K562 (cell line): Measurements from ENCODE around the gene MZB1. TPM values are rescaled to one million over a fixed set of nuclear protein-coding genes. Genes with fewer than 3 reads are reported as not detected.
A peak's percentile ranks its signal among the peaks of the same experiment; 100 is the strongest.

Experiments used
- RFX1 ChIP-seq: fragments of 450-650 bp; IDR thresholded peaks from 2 replicates; pipeline ENCODE4 v1.6.1; 2016; ENCODE audit warnings: mild to moderate bottlenecking, moderate library complexity
- ZNF140 ChIP-seq: fragments of 250-450 bp; sonication (Bioruptor Pico); IDR thresholded peaks from 2 replicates; pipeline ENCODE4 v1.8.0; 2021; ENCODE audit warnings: moderate library complexity, mild to moderate bottlenecking, inconsistent platforms
- polyA plus RNA-seq, 8 experiments: library from polyadenylated mRNA; depleted of rRNA in 4 of 8; stranded (reverse) in 5 of 8; unstranded in 3 of 8; fragments of >200 nt; fragmentation: Nextera tagmentation in 2 of 8; fragmentation: Illumina TruSeq in 1 of 8; extraction: Ambion mirVana in 2 of 8; extraction: Trizol in 1 of 8; gene quantifications; 2 replicates each; pipeline versions ENCODE4 v1.2.1 to v1.2.3, GENCODE V29; 2011 to 2014; ENCODE audit warnings: inconsistent platforms in 1 of 8, missing spikeins in 1 of 8
- total RNA-seq, 7 experiments: library from RNA; depleted of rRNA in 6 of 7; stranded (reverse); fragments of >200 nt in 6 of 7; fragmentation: Illumina TruSeq in 2 of 7; extraction: Trizol in 2 of 7; gene quantifications; 2 replicates each; pipeline versions ENCODE4 v1.2.1 to v1.2.3, GENCODE V29; 2011 to 2021; ENCODE audit warnings: low replicate concordance in 1 of 7
- TF ChIP-seq, protein P1 (sequence below), 2 experiments: fragments of 450-650 bp; formaldehyde crosslinking in 1 of 2; IDR thresholded peaks; 2 replicates each; pipeline versions ENCODE4 v1.4.0 to v1.6.1; 2014 to 2020; ENCODE audit warnings: mild to moderate bottlenecking in 2 of 2, borderline replicate concordance in 1 of 2, low read depth in 1 of 2
- TF ChIP-seq, protein P2 (sequence below): sonication (generic); formaldehyde crosslinking; IDR thresholded peaks from 2 replicates; pipeline ENCODE4 v1.8.1; 2023; ENCODE audit warnings: mild to moderate bottlenecking, missing genetic modification reagents
- TF ChIP-seq, protein P3 (sequence below), 2 experiments: fragments of 450-650 bp in 1 of 2; sonication (generic) in 1 of 2; formaldehyde crosslinking in 1 of 2; IDR thresholded peaks in 1 of 2; conservative IDR thresholded peaks in 1 of 2; 2 replicates each; pipeline versions ENCODE4 v1.6.1 to v1.8.1; 2016 to 2023; ENCODE audit warnings: mild to moderate bottlenecking in 2 of 2, moderate library complexity in 2 of 2, inconsistent platforms in 1 of 2, missing genetic modification reagents in 1 of 2

The MZB1 gene
- total and polyA plus RNA-seq, 9 of the 15 experiments (the other 6 are each of a cell fraction or from before 2014, with no cell fraction given), result 0.13 to 0.31 TPM; not detected in 7

DNA sequence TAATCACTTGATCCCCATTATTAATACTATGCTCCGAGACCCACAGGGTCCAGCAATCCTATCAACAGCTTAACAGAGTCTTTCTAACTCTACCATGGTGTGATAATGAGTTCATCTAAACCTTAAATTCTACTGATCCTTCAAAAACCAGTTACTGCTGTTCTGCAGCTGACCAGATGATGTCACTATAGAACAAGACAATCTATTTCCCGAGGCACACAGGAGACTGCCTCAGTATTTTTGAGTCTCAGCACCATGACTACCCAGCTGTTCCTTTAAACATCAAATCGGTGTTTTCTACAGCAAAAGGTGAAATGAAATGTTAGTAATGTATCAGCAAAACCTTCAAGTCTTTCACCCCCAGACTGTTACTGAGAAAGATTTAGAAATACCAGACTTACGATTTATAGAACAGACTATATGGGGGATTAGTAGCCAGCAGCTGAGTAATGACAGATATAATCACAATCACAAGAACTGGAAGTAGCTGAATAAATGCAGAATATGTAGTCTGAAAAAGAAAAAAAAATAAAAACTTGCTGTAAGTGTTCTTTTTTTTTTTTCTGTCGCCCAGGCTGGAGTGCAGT, 32.7 kb upstream of the MZB1 start (continued):
- TF ChIP-seq, protein P1, sequence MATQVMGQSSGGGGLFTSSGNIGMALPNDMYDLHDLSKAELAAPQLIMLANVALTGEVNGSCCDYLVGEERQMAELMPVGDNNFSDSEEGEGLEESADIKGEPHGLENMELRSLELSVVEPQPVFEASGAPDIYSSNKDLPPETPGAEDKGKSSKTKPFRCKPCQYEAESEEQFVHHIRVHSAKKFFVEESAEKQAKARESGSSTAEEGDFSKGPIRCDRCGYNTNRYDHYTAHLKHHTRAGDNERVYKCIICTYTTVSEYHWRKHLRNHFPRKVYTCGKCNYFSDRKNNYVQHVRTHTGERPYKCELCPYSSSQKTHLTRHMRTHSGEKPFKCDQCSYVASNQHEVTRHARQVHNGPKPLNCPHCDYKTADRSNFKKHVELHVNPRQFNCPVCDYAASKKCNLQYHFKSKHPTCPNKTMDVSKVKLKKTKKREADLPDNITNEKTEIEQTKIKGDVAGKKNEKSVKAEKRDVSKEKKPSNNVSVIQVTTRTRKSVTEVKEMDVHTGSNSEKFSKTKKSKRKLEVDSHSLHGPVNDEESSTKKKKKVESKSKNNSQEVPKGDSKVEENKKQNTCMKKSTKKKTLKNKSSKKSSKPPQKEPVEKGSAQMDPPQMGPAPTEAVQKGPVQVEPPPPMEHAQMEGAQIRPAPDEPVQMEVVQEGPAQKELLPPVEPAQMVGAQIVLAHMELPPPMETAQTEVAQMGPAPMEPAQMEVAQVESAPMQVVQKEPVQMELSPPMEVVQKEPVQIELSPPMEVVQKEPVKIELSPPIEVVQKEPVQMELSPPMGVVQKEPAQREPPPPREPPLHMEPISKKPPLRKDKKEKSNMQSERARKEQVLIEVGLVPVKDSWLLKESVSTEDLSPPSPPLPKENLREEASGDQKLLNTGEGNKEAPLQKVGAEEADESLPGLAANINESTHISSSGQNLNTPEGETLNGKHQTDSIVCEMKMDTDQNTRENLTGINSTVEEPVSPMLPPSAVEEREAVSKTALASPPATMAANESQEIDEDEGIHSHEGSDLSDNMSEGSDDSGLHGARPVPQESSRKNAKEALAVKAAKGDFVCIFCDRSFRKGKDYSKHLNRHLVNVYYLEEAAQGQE (IDR thresholded peaks at IDR 0.05; ENCODE audit: borderline replicate concordance), result peak; percentile 94
- TF ChIP-seq, protein P1 (CRISPR knock-in tag; IDR thresholded peaks at IDR 0.05; ENCODE audit: low read depth), result no peak
- TF ChIP-seq RFX1 (peak; percentile 60), ZNF140 (CRISPR knock-in tag) (no peak)
- TF ChIP-seq, protein P2, sequence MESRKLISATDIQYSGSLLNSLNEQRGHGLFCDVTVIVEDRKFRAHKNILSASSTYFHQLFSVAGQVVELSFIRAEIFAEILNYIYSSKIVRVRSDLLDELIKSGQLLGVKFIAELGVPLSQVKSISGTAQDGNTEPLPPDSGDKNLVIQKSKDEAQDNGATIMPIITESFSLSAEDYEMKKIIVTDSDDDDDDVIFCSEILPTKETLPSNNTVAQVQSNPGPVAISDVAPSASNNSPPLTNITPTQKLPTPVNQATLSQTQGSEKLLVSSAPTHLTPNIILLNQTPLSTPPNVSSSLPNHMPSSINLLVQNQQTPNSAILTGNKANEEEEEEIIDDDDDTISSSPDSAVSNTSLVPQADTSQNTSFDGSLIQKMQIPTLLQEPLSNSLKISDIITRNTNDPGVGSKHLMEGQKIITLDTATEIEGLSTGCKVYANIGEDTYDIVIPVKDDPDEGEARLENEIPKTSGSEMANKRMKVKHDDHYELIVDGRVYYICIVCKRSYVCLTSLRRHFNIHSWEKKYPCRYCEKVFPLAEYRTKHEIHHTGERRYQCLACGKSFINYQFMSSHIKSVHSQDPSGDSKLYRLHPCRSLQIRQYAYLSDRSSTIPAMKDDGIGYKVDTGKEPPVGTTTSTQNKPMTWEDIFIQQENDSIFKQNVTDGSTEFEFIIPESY (CRISPR knock-in tag), result 0 out of 2 replicates have a peak, but pooled peaks have one; percentile 31
- TF ChIP-seq, protein P3, sequence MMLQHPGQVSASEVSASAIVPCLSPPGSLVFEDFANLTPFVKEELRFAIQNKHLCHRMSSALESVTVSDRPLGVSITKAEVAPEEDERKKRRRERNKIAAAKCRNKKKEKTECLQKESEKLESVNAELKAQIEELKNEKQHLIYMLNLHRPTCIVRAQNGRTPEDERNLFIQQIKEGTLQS (IDR thresholded peaks at IDR 0.05), result peak; percentile 68
- TF ChIP-seq, protein P3 (CRISPR knock-in tag; conservative IDR thresholded peaks at IDR 0.05), result no peak
- TF ChIP-seq, all 486 proteins: peak for 27
